GM03348 (cell line): ENCODE measurements around the gene NOP10.
A peak's percentile ranks its signal among the peaks of the same experiment; 100 is the strongest.

Experiments
- DNase-seq: peaks from one replicate; pipeline ENCODE4 v3.0.0; 2012; ENCODE audit warnings: low spot score

NOP10 gene

GRCh38 chr15:34331809-34332208 is 11.1 kb downstream of the NOP10 start:
- DNase-seq: no peak

- no peak for DNase-seq
Observed at GRCh38 chr15:34330279-34330678, 12.7 kb downstream of the NOP10 start.

DNA sequence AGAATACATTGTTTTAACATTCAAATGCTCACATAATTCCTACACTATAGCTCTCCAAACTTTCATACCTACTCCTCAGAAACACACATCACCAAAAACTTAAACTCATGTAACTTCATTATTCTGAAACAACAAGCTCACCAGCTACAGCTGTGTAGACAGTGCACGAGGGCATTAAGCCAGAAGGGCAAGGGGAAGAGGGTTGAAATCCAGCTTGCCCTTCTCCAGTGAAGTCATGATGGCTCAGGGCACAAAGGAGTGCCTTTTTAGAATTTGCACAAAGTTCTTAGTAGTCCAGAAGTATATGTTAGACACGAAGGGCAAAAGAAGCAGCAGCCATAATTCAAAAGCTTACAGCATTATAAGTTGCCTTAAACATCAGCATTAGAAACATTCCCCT is 13.9 kb downstream of the NOP10 start:
- no peak for DNase-seq

- DNase-seq: no peak
Observed at GRCh38 chr15:34327906-34328305, 15.0 kb downstream of the NOP10 start.

DNA sequence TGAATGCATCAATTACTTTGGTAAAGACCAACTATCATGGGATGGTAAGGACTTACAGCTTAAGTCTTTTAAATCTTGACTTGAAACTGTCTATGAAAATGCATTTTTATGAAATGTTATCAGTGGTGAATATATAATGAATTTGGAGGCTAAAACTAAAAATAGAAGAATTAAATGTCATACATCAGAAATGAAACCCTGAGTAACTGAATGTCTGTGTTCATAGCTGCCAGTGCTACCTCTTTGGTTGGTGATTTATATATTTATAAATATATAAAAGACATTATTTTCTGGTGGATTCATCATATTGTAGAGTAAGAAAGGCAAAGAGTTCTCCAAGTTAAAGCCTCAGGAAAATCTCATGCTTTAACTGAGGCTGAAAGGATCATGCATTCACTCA is 17.6 kb downstream of the NOP10 start:
- DNase-seq: no peak

DNA sequence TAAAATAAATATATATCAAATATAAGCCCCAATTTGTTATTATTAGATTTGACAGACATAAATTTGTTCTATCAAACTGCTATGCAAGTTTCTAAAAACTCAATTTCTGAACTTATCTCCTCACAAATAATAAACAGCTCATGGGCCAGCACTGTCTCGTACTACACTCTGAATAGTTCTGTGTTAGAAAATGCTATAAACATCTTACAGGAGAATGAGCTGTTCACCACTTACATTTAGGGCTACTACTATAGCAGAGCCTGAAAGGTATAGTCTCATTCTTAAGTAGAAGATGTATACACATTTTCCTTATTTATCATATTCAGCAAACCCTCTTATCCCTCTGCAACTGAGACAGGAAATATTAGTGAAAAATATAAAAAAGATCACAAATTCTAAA is 18.0 kb downstream of the NOP10 start:
- DNase-seq: no peak

GRCh38 chr15:34323217-34323616 is 19.7 kb downstream of the NOP10 start:
- no peak for DNase-seq

GRCh38 chr15:34318277-34319079 is 24.5 kb downstream of the NOP10 start:
- peak; percentile 66 for DNase-seq

DNA sequence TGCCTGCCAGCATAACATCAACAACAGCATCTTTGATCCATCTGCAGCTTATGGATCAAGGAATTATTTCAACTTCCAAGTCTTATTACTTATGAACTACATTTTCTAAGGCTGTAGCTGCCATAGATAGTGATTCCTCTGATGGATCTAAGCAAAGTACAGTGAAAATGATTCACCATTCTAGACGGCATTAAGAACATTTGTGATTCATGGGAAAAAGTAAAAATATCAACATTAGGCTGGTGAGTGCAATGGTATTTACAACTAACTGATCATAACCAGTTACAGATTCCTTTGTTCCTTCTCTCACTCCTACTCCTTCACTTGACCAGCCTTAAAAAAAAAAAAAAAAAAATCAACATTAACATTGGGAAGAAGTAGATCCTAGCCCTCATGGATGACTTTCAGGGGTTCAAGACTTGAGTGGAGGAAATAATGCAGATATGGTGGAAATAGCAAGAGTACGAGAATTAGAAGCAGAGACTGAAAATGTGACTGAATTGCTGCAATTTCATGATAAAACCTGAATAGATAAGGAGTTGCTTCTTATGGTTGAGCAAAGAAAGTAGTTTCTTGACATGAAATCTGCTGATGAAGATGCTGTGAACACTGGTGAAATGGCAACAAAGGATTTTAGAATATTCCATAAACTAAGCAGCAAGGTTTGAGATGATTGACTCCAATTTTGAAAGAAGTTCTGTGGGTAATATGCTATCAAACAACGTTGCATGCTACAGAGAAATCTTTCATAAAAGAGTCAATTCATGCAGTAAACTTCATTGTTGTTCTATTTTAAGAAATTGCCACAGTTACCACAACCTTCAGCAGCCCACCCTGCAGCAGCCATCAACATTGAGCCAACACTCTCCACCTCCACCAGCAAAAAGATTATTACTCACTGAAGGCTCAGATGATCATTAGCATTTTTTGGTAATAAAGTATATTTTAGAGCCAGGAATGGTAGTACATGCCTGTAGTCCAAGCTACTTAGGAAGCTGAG is 28.1 kb downstream of the NOP10 start:
- DNase-seq: no peak

DNA sequence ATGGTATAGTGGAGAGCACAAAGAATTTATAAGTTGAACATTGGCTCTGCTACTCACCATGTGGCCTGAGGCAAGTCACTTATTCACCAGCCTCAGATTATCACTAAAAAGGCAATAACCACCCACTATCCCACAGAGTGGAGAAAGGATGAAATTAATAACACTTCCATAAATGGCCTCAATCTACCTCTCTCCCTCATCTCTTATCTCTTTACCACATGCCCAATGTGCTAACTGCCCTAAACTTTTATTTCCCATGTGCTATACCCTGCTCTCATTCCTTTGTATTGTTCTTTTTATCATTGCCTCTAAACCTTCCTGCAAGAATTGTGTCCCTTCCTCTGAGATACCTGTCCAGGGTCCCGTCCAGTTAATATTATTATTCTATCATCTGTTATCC is 31.4 kb downstream of the NOP10 start:
- no peak for DNase-seq

DNA sequence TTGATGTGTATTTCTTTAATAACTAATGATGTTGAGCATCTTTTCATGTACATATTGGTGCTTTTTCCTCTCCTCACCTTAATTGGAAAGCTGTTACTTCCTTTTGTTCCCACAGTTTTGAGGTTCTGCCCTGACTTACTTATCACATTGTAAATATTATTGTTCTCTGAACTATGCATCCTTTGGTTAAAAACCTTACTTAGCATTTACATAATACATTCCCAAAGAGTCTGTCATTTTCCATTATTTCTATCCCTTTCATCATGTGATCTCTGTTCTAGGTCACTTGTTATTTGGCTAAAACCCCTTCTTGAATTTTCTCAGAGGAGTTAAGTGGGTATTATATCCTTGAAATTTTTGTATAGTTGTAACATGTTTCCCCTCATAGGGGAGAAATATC is 38.3 kb downstream of the NOP10 start:
- DNase-seq: peak; percentile 23

GRCh38 chr15:34301058-34301457 is 41.9 kb downstream of the NOP10 start:
- no peak for DNase-seq

DNA sequence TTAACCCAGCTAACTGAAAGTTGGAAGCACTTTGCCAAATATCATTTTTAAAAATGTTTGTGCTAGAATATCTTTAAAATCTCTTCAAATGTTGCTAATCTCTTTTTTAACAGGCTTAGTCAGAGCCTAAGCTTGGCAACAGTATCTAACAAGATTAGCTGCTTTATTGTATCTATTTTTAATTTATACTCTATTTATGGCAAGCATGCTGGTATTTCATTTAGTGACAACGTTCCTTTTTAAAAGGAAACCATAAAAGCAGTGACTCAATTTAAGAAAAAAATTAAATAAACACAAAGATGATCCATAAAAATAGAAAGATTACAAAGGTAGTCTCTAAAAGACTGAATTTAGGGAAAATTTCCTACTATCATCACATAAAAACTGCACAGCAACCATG is 45.9 kb downstream of the NOP10 start:
- peak; percentile 19 for DNase-seq

GRCh38 chr15:34292621-34293020 is 50.3 kb downstream of the NOP10 start:
- no peak for DNase-seq
